HL-60 (cell line): Measurements from ENCODE around the gene CCSER1.

Source experiments
- DNase-seq, 2 experiments: peaks; one replicate each; pipeline ENCODE4 v3.0.0-alpha.2; 2010 to 2020; ENCODE audit warnings: low read depth in 1 of 2, low spot score in 1 of 2
- H3K27ac ChIP-seq: fragments of 250-450 bp; sonication (Bioruptor Pico); replicated peaks from 2 replicates; pipeline ENCODE4 v1.5.1; 2020; ENCODE audit warnings: mild to moderate bottlenecking, moderate library complexity
- H3K27me3 ChIP-seq: fragments of 250-450 bp; sonication (Bioruptor Pico); 2 replicates; pipeline ENCODE4 v1.5.1; 2021; ENCODE audit warnings: mild to moderate bottlenecking, moderate library complexity; ENCODE audit not compliant: insufficient read depth, poor library complexity, severe bottlenecking
- H3K4me3 ChIP-seq: replicated peaks from 2 replicates; pipeline ENCODE4 v1.5.1; 2011; ENCODE audit warnings: mild to moderate bottlenecking, control low read depth, low read length; ENCODE audit not compliant: insufficient read depth
- GABPA ChIP-seq: IDR thresholded peaks from 2 replicates; pipeline ENCODE4 v1.6.1; 2012; ENCODE audit warnings: low read depth
- POLR2AphosphoS5 ChIP-seq: IDR thresholded peaks from 2 replicates; pipeline ENCODE4 v1.6.1; 2012; ENCODE audit warnings: low read depth
- SPI1 ChIP-seq: IDR thresholded peaks from 2 replicates; pipeline ENCODE4 v1.6.1; 2012; ENCODE audit warnings: low read depth, mild to moderate bottlenecking, borderline replicate concordance
- TF ChIP-seq, protein P1 (sequence below): IDR thresholded peaks from one replicate; pipeline ENCODE4 v1.5.1; 2011; ENCODE audit warnings: low read length, control low read depth, inconsistent platforms; ENCODE audit not compliant: insufficient read depth
- TF ChIP-seq, protein P2 (sequence below): IDR thresholded peaks from 2 replicates; pipeline ENCODE4 v1.6.1; 2012; ENCODE audit warnings: low read depth; ENCODE audit not compliant: insufficient replicate concordance

The CCSER1 gene

DNA sequence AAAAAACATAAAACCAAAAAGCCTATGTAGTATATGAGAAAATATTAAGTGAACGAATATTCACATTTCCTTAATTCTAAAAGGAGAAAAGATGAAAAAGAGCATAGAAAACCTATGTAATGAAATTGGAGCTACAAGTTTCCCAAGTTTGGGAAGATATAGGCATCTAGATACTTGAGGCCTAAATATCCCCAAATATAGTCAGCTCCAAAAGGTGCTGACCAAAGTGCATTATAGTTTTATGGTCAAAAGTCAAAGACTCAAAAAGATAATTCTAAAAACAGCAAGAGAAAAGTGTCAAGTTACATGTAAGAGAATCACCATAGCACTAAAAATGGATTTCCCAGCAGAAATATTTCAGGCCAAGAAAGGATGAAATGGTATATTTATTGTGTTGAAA, 1502.9 kb downstream of the CCSER1 start:
- H3K27ac ChIP-seq, result no peak overlapping the region
- TF ChIP-seq, protein P1, sequence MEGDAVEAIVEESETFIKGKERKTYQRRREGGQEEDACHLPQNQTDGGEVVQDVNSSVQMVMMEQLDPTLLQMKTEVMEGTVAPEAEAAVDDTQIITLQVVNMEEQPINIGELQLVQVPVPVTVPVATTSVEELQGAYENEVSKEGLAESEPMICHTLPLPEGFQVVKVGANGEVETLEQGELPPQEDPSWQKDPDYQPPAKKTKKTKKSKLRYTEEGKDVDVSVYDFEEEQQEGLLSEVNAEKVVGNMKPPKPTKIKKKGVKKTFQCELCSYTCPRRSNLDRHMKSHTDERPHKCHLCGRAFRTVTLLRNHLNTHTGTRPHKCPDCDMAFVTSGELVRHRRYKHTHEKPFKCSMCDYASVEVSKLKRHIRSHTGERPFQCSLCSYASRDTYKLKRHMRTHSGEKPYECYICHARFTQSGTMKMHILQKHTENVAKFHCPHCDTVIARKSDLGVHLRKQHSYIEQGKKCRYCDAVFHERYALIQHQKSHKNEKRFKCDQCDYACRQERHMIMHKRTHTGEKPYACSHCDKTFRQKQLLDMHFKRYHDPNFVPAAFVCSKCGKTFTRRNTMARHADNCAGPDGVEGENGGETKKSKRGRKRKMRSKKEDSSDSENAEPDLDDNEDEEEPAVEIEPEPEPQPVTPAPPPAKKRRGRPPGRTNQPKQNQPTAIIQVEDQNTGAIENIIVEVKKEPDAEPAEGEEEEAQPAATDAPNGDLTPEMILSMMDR, result no peak
- no peak for TF ChIP-seq SPI1
- TF ChIP-seq, protein P2, sequence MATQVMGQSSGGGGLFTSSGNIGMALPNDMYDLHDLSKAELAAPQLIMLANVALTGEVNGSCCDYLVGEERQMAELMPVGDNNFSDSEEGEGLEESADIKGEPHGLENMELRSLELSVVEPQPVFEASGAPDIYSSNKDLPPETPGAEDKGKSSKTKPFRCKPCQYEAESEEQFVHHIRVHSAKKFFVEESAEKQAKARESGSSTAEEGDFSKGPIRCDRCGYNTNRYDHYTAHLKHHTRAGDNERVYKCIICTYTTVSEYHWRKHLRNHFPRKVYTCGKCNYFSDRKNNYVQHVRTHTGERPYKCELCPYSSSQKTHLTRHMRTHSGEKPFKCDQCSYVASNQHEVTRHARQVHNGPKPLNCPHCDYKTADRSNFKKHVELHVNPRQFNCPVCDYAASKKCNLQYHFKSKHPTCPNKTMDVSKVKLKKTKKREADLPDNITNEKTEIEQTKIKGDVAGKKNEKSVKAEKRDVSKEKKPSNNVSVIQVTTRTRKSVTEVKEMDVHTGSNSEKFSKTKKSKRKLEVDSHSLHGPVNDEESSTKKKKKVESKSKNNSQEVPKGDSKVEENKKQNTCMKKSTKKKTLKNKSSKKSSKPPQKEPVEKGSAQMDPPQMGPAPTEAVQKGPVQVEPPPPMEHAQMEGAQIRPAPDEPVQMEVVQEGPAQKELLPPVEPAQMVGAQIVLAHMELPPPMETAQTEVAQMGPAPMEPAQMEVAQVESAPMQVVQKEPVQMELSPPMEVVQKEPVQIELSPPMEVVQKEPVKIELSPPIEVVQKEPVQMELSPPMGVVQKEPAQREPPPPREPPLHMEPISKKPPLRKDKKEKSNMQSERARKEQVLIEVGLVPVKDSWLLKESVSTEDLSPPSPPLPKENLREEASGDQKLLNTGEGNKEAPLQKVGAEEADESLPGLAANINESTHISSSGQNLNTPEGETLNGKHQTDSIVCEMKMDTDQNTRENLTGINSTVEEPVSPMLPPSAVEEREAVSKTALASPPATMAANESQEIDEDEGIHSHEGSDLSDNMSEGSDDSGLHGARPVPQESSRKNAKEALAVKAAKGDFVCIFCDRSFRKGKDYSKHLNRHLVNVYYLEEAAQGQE, result no peak
- TF ChIP-seq GABPA, result no peak
- no peak for TF ChIP-seq POLR2AphosphoS5
- H3K4me3 ChIP-seq, result no peak overlapping the region
- no peak for DNase-seq
- H3K27me3 ChIP-seq, result no peaks in the 10 kb centered on the region

DNA sequence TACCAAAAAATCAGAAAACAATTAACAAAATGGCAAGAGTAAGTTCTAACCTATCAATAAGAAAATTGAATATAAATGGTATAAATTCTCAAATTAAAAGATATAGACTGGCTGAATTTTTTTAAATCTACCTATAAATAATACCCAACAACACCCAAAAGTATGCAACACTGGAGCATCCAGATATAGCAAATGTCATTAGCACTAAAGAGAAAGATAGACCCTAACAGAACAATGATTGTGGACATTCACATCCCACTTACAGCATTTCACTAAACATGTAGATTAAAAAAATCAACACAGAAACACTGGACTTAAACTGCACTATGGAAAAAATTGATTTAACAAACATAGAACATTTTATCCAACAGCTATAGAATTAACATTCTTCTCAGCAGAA, 1503.6 kb downstream of the CCSER1 start:
- H3K27me3 ChIP-seq, result no peaks in the 10 kb centered on the region
- no peak for DNase-seq
- TF ChIP-seq GABPA (no peak), SPI1 (no peak), POLR2AphosphoS5 (no peak)
- TF ChIP-seq, protein P1, result no peak
- TF ChIP-seq, protein P2, result no peak
- no peak overlapping the region for H3K4me3 ChIP-seq
- H3K27ac ChIP-seq, result no peak overlapping the region

DNA sequence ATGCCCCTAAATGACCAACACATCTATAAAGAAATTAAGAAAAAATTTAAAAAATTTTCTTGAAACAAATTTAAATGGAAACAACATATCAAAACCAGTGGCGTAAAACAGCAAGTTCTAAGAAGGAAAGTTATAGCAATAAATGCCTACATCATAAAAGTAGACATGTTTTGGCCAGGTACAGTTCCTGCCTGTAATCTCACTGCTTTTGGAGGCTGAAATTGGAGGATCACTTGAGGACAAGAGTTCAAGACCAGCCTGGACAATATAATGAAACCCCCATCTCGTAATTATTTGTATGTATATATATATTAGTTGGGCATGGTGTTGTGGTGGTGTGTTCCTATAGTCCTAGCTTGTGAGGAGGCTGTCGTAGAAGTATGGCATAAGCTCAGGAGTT, 1504.1 kb downstream of the CCSER1 start:
- TF ChIP-seq POLR2AphosphoS5 (no peak), GABPA (no peak)
- TF ChIP-seq, protein P1, result no peak
- no peaks in the 10 kb centered on the region for H3K27me3 ChIP-seq
- H3K4me3 ChIP-seq, result no peak overlapping the region
- H3K27ac ChIP-seq, result no peak overlapping the region
- no peak for DNase-seq

DNA sequence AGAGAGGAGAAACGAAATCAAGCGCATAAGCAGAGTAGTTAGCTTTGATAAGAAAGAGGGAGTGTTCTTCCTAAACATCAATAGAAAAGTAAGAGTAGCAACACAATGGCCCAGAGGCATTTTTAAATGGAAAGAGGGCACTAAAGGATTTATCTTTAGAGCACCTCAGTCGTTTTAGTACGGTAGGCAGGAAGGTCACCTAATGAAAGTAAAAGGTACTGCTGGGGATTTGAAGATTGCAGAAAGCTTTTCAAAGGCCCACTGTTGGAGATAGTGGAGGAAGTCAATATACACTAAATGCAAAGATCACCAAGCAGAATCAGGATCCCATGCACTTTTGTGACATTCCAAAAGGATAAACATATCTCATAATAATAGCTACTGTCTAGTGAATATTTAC, 1508.9 kb downstream of the CCSER1 start:
- Histone ChIP-seq H3K27me3 (no peaks in the 10 kb centered on the region), H3K4me3 (no peak overlapping the region), H3K27ac (no peak overlapping the region)
- DNase-seq, result no peak
- TF ChIP-seq, protein P1, result no peak
- TF ChIP-seq GABPA, result no peak
